Prostate gland (tissue), 2 donors: ENCODE measurements around the gene LDLRAD4.

Source experiments
- POLR2A ChIP-seq: fragments of 450-650 bp; IDR thresholded peaks from one replicate; pipeline ENCODE4 v1.6.1; 2016; ENCODE audit warnings: antibody characterized with exemption, mild to moderate bottlenecking
- TF ChIP-seq, protein P1 (sequence below), 4 experiments: fragments of 200-600 bp in 2 of 4; fragments of 450-650 bp in 2 of 4; sonication (generic) in 2 of 4; IDR thresholded peaks; 1 replicate in 3 of 4; 2 replicates in 1 of 4; pipeline ENCODE4 v1.5.1; 2016 to 2019; ENCODE audit warnings: antibody characterized with exemption in 4 of 4, mild to moderate bottlenecking in 2 of 4, moderate library complexity in 2 of 4

DNA sequence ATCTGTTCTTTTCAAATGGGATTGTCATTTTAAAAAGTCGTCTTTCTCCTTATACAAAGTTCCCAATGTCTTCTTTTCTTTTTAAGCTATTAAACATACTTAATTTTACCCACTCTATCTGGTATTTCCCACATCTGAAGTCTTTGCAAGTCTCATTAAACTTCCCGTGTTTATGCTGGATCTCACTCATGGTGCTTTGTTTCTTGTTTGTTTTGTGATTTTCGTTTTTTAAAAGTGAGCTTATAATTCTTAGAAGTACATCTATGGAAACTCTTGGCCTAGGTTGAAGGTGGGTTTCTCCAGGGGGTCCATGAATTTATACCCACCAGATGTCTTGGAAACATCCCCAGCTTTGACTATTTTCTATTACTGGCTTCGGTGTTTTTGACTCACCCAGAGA is 299.8 kb downstream of the LDLRAD4 start:
- TF ChIP-seq, protein P1, sequence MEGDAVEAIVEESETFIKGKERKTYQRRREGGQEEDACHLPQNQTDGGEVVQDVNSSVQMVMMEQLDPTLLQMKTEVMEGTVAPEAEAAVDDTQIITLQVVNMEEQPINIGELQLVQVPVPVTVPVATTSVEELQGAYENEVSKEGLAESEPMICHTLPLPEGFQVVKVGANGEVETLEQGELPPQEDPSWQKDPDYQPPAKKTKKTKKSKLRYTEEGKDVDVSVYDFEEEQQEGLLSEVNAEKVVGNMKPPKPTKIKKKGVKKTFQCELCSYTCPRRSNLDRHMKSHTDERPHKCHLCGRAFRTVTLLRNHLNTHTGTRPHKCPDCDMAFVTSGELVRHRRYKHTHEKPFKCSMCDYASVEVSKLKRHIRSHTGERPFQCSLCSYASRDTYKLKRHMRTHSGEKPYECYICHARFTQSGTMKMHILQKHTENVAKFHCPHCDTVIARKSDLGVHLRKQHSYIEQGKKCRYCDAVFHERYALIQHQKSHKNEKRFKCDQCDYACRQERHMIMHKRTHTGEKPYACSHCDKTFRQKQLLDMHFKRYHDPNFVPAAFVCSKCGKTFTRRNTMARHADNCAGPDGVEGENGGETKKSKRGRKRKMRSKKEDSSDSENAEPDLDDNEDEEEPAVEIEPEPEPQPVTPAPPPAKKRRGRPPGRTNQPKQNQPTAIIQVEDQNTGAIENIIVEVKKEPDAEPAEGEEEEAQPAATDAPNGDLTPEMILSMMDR (IDR thresholded peaks at IDR 0.05), result no peak
- no peak for TF ChIP-seq POLR2A
